Myometrial cell (primary cell): ENCODE measurements around the gene HSPG2. TPM values are rescaled to one million over a fixed set of nuclear protein-coding genes. Genes with fewer than 3 reads are reported as not detected.

Source experiments
- total RNA-seq: library from RNA; depleted of rRNA; stranded (reverse); fragments of >200 nt; gene quantifications from 2 replicates; pipeline ENCODE4 v1.2.3, GENCODE V29; 2015

HSPG2 gene
- 92.8 and 107 TPM in 2 replicates for total RNA-seq

DNA sequence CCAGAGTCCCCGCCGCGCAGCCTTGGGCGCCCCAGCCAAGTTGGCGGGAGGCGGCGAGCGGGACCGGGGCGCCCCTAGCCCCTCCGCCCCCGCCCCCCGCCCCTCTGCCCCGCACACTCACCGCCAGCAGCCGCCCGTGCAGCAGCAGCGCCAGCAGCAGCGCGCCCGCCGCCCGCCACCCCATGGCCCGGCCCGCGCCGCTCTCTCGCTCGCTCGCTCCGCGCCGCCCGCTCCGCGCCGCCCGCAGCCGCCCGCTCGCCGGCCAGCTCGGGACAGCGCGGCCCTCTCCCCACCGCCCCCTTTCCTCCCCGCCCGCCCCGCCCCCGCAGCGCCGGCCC is at the start of gene HSPG2:
Gene HSPG2, minus strand, starts transcription at position 277 of the 338 bp plus-strand sequence. Its CDS starts 93 bp downstream, at position 184.

DNA sequence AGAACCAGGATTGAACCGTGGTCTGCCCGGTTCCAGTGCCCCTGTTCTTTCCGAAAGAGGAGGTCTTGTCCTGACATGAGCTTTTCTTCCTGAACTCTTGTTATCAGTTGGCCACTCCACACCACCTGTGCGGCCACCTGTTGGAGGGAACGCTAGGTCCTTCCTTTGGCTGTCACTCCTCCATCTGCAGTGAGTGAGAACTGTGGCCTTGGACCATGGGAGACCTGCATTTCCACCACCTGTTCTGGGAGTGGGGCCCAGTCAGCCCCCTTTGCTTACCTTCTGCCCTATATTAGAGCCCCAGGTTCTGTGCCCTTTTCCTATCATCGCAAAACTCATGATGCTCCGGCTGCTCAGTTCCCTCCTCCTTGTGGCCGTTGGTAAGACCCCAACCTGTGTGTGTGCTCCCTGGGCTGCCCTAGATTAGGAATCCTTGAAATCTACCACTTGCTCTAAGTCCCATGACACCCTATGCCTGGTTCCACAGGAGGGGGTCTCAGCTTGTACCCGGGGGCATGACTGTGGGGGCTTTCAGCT is 39.7 kb upstream of the HSPG2 start, which contains the start of gene CELA3B:
Gene CELA3B, plus strand, starts transcription at position 320 of the 537 bp plus-strand sequence. Its CDS starts 18 bp downstream, at position 338.

DNA sequence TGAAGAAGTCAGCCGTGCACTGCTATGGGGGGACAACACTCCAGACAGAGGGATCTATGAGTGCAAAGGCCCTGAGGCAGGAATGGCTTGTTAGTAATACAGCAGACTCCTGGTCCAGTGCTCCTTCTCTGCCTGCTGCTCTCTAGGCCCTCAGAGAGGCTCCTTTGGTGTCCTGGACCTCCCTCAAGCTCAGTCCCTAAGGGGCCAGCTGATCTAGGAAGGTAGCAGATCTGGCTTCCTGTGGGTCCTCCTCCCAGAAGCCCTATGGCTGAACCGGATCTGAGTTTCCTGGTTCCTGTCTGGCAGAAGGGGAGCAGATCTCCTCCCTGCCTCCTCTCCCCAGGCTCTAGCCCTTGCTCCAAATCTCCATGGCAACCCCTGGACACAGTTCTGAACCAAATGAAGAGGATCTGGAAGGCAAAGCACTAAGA is 125.2 kb downstream of the HSPG2 start, which contains the start of gene LDLRAD2:
Gene LDLRAD2, plus strand, starts transcription at position 391 of the 431 bp plus-strand sequence. CDS start 187 bp downstream, outside the sequence.

DNA sequence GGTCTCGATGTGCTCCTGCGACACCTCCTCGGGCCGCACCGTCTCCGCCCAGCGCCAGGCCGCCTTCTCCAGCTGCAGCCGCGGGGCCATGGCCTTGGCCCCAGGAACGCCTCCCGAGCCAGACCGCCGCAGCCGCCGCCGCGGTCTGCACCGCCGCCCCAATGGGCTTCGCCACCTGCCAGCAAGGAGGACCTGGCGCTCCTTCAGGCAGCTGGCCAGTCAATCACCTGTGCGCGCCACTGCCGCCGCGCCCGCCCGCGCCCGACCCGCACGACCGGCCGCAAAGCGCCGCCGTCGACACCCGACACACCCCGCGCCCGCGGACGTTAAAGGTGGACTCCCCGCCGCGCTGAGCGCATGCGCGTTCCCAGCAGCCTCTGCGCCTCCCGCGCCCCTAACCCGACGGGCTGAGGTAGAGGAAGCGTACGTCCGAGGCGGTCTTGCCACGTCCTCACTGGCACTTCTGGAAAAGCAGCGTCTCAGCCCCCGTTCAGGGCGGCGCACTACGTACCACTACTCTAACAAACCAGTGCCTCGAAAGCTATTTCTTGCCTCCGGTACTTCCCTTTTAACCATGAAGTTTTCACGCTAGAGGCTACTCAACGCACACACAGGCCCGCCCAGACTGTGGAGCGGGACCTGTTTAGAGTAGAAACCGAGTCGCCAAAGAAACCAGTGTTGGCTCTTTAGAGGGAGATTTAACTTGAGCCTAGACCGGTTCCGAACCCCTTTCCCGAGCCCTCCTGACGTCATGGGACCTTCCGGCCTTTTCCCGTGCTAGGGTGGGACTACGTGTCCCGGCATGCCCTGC is 154.0 kb downstream of the HSPG2 start, which contains the start of gene USP48:
Gene USP48, minus strand, starts transcription at position 282 of the 811 bp plus-strand sequence. Its CDS starts 192 bp downstream, at position 90.

Other genes starting within 250 kb of the HSPG2 start
- gene USP48, start 154.2 kb downstream of the HSPG2 start, total RNA-seq, result 22.8 and 23.7 TPM in 2 replicates
- gene LDLRAD2, start 125.0 kb downstream of the HSPG2 start, total RNA-seq, result under 0.01 TPM in 1 of 2 replicates, not detected in the other
- gene CELA3B, start 39.7 kb upstream of the HSPG2 start, total RNA-seq, result not detected in 2 replicates
- not detected in 2 replicates for gene CELA3A, start 64.3 kb upstream of the HSPG2 start, total RNA-seq
- gene CDC42, start 115.4 kb upstream of the HSPG2 start, total RNA-seq, result 363 and 392 TPM in 2 replicates
- gene WNT4, start 205.8 kb upstream of the HSPG2 start, total RNA-seq, result 0.18 TPM in 1 of 2 replicates, not detected in the other